GM10847 (cell line): ENCODE measurements around the gene BMPER.

Experiments
- POLR2A ChIP-seq: IDR thresholded peaks from 2 replicates; pipeline ENCODE4 v1.6.1; 2011; ENCODE audit not compliant: insufficient read length; ENCODE audit errors: extremely low read depth

BMPER gene

DNA sequence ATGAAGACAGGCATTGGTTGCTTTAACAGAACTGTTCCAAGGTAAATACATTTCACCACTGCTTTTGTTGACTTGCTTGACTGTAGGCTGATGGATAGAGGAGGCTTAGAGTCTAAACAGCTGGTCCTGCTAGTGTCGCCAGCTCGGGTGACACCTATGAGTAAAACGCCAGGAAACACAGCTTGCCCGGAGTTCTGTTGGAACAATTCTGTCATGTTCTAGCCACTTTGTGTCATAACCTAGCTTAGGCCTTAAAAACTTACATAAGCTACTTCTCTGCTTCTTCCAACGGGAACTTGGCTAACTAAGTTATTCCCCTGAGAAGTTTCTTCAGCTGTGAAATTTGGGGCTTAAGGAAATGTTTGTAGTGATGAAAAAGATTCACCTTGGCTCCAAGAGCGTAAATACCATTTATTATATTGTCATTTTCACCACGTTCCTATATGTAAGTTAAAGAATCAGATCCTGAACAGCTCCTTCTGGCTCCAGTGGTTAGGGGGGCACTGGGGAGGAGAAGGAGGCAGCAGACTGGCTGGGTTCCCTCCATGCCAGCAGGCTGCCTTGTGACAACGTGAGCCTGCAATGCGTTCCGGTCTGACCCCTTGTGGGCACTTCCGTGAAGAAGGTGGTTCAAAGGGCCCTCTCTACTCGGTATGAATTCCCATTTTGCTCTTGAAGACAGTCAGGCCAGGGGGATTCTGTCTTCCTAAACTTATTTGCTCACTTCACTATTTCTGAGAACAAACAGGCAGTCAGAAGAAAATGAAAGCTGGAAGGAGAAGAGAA is 253.2 kb downstream of the BMPER start:
- TF ChIP-seq POLR2A, result no peak

DNA sequence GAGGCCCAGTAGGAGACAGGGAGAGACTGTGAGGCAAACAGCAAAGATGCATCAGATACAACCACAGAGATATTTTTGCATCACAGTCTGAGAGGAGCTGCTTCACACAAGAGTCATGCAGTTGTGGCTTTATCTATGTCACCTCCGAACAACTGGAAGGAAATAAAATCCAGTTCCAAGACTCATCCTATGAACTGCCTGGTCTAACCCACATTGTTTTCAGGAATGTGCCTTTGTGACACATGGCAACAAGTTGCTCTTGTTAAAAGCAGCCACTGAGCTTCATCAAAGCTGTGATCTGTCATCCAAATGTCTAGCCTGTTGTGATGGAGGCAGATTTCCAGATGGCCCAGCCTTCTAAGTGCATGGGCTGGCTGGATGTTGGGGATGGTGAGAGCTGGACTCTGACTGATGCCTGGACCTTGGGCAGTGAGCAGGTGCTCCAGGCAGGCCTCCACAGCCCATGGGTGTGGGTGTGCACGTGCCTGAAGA is 255.0 kb downstream of the BMPER start:
- no peak for TF ChIP-seq POLR2A

DNA sequence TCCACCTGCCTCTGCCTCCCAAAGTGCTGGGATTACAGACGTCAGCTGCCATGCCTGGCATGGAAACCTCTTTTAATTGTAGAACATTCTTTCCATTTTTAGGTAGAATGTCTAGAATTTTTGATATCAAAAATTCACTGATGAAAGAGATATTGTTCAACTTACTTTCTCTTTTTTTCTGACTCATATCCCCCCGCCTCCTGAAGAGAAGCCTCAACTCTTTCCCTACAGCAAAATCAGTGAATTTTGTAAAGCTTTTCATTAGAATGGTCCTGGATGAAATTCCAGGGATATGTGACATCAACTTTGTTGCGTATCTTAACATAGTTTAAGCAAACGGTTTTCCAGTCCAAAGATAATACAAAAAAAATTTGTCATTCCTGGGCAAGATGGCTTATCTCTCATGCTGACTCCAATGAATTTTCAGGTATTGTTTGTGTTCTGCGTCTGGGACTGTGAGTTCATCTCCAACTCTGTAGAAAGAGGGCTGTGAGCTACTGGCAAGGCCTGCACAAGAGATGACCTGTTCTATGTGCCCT is 256.8 kb downstream of the BMPER start:
- no peak for TF ChIP-seq POLR2A

DNA sequence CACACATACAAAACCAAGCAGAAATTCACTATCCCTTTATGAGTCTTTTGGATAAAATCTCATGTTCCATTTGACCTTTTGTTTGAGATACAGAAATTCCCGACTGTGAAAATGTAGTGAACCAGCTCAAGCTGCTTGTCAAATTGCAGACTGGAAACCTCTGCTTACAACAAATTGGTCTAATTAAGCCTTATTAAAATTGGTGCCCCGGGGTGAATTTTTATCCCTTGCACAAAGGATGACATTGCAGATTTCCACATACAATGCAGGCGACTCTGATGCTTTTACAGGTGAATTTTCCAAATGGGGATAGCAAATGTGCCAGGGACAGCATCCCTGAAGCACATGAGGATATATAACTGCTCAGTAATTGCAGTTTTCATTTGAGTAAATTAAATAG is 257.3 kb downstream of the BMPER start:
- TF ChIP-seq POLR2A, result no peak

DNA sequence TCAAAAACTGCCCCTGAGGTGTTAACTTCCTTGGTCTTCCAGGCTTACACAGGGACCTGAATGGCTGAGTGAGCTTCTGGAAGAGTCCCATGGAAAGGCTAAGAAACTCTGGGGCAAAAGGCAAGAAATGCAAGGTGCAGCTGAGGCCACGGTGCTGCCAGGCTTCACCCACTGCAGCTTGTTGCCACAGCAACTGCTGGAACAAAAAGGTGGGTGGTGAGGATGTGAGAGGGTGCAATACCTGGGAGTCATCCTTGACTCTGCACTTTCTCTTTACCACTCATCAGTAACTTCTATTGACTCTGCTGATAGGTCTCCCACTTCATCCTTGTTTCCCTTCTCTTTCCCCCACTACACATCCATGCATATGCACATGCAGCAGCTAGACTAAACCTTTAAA is 258.6 kb downstream of the BMPER start:
- TF ChIP-seq POLR2A, result no peak

DNA sequence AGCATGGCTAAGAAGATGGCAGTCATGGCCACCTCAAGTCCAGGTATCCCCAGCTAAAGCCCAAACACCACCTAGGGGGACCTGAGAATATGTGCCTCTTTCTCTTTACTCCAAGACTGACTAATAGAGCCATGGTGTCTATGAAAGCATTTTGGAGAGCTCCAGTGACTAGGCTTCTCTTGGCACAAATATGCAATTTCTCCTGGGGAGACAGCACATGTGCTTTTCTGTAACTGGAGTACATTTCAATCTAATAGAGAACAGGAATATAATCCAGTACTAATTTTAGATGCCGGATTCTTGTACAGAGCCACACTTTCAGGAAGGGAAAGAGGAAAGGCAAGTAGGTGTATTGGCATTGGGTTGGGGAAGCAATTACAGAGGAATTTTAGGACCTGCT is 260.1 kb downstream of the BMPER start:
- no peak for TF ChIP-seq POLR2A

DNA sequence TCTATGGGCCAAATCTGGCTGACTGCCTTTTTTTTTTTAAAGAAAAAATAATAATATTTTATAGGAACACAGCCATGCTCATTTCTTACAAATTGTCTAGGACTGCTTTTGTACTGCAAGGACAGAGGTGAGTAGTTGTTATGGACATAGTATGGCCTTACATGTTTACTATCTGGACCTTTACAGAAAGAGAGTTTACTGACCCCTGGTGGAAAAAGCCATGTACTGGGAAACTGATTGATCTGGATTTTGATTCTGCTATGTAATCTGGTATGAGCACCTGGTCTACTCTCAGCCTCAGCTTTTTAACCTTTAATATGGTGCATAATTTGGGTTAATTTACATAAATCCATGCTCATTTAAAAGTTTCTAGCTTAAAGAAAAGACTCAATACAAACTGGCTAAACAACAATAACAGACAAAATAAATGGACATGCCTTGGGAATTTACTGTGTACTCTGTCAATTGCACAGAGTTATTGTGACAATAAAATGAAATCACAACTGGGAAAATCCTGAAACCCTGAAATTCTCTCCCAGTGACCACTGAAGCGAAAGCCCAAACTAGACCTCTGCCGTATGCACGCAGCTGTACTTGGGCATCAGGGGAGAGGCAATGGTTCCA is 260.7 kb downstream of the BMPER start:
- TF ChIP-seq POLR2A, result no peak

DNA sequence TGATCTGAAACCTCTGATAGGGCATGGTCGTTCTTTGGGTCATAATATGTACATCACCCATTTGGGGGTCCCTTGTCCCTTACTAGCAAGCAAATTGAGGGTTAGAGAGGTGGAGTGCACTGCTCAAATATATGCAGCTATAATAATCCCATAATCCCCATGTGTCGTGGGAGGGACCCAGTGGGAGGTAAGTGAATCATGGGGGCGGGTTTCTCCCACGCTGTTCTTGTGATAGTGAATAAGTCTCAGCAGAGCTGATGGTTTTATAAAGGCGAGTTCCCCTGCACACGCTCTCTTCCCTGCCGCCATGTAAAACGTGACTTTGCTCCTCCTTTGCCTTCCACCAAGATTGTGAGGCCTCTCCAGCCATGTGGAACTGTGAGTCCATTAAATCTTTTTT is 262.7 kb downstream of the BMPER start:
- no peak for TF ChIP-seq POLR2A

DNA sequence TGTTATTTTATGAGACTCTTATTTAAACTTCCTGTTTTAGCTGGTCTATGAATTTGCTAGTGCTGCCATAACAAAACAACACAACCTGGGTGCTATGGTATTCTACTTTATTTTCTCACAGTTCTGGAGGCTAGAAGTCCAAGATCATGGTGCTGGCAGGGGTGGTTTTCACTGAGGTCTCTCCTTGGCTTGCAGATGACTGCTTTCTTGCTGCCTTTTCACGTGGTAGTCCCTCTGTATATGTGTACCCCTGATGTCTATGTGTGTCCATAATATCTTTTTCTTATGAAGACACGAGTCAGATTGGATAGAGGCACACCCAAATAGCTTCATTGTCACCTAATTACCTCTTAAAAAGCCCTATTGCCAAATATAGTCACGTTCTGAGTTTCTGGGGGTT is 270.5 kb downstream of the BMPER start:
- no peak for TF ChIP-seq POLR2A

DNA sequence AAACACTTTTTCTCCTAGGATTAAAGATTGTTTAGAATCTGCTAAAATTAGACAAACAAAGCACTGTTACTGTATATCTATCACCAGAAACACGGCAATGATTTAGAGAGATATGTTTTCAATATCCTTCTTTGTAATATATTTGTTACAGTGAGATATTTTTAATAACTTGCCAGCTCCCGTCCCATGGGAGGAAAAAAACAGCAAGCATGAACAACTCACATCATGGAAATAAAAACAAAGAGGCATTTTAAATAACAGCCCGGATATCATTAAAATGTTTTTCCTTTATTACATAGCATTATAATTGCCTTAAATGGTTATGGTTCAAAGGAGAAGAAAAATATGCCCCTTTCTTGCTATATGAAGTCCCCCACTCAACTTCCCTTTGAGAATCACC is 272.1 kb downstream of the BMPER start:
- TF ChIP-seq POLR2A, result no peak

DNA sequence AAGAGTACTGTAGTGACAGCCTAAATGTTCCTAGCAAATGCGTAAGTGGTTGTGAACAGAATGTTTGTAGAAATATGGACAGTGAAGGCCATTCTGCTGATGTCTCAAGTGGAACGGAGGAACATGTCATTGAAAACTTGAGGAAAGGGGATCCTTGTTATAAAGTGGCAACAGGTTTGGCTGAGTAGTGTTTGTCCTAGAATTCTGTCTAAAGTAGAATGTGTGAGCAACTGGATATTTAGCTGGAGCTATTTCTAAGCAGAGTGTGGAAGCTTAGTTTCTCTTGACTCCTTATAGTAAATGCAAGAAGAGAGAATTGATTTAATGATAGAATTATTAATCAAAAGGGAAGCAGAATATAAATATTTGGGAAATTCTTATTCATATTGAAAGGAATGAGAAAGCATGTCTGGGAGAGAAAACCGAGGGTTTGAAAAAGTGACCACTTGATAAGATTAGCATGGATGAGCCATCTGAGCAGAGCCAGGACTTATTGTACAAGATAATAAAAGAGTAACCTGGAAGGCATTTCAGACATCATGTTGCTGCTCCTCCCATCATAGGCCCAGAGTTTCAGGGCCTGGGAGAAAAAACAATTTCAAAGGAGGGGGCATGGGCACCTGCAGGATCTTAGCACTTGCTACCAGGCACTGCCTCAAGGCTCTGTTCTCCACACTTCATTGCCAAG is 276.1 kb downstream of the BMPER start:
- no peak for TF ChIP-seq POLR2A

DNA sequence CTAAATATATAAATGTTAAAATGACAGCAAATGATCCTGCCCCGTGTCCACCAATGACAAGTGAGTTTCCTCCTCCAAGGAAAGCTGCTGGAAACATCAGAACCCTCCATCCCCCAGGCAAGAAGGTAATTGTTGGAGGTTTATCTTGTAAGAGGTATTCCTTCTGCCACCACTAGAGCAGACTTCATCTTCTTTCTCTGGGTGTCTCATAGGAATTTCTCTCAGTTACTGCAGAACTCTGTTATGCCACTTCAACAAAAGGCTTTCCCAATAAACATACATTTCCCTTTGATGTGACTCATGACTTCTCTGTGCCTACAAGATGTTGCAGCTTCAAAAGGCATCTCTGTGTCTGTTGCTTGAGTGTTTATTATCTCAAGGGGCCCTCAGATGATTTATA is 279.1 kb downstream of the BMPER start:
- no peak for TF ChIP-seq POLR2A

DNA sequence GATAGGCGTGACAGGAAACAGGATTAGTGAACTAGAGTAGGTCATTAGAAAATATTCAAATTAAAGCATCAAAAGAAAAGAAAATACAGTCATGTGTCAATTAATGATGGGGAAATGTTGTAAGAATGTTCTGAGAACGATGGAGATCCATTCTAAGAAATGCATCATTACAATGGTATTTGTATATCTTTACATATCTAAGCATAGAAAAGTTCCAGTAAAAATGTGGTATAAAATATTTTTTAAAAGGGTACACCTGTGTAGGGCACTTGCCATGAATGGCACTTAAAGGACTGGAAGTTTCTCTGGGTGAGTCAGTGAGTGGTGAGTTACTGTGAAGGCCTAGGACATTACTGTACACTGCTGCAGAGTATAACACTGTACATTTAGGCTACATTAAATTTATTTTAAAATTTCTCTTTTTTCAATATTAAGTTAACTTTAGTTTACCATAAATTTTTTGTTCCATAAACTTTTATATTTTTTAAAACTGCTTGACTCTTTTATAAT is 282.5 kb downstream of the BMPER start:
- no peak for TF ChIP-seq POLR2A

DNA sequence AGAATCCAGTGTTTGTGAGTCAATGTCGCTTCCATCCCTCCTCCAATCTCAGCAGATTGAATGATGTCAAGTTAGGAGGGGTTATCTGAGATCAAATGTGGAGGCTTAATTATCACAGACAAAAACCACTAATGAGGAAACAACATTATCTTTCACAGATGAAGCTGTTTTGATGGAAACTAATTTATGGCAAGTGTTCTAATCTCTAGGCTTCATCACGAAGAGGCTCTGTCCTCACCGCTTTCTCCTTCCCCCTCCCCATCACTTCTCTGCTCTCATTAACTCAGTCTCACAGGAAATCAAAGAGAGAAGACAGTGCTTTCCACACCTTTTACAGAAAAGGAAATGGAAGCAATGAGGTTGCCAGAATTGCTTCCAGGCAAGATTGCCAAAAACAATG is 283.7 kb downstream of the BMPER start:
- no peak for TF ChIP-seq POLR2A

DNA sequence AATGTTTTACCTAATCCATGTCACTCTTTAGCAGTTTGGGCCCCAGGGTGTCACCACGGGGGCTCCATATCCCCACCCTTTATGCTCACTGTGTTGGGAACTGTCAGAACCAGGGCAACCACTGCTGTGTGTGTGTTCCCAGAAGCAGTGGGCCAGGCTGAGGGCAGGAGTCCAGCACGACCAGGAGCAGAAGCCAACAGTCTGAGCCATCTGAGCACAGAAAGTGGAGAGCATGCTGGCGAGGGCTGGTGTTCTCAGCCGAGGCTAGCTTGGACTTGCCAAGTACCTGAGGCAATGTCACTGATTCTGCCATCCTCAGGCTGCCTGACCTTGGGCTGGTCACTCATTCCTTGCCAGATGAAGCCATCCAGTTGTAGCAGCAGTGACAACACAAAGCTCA is 285.0 kb downstream of the BMPER start:
- no peak for TF ChIP-seq POLR2A

DNA sequence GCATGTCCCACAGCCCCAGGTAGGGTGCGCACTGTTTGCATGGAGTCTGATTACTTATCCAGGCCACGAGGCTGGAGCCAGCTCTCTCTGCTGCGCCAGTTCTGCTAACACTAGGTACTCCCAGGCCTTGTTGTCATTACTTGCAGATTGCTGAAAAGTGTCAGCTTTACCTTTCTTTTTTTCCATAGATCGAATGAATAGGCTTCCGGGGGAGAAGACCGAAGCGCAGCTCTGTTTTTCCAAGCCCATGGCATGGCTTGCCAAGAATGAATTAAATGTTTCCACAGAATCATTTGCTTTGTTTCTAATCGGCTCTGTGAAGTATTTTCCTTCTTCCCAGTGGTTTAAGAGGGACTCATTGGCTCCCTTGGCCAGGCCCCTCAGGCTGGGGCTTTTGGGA is 285.8 kb downstream of the BMPER start:
- no peak for TF ChIP-seq POLR2A
